Measurements from ENCODE around the gene TRAPPC6A. TPM values are rescaled to one million over a fixed set of nuclear protein-coding genes. Genes with fewer than 3 reads are reported as not detected.

TRAPPC6A gene
- total RNA-seq (37.9 TPM), polyA plus RNA-seq (61.4 TPM)
- long read RNA-seq, donor 1, partial matches to known transcripts, result 0 of 2 reads
- long read RNA-seq, donor 1, other reads (novel, unspliced or antisense), result 0 of 2 reads
- long read RNA-seq, donor 2, transcript TRAPPC6A-202 (6 exons, 758 nt), result major isoform, 24 of 43 reads
- long read RNA-seq, donor 2, transcript TRAPPC6A-201 (6 exons, 805 nt), result minor isoform, 14 of 43 reads
- long read RNA-seq, donor 2, partial matches to known transcripts, result 0 of 43 reads
- long read RNA-seq, donor 2, other reads (novel, unspliced or antisense), result 0 of 43 reads
- long read RNA-seq, donor 3, transcript TRAPPC6A-204 (5 exons, 695 nt), result minor isoform, 5 of 45 reads
- long read RNA-seq, donor 3, transcript TRAPPC6A-205 (5 exons, 514 nt), result minor isoform, 7 of 45 reads
- long read RNA-seq, donor 3, transcript TRAPPC6A-202 (6 exons, 758 nt), result major isoform, 17 of 45 reads
- long read RNA-seq, donor 3, transcript TRAPPC6A-201 (6 exons, 805 nt), result minor isoform, 15 of 45 reads
- long read RNA-seq, donor 3, partial matches to known transcripts, result 0 of 45 reads
- long read RNA-seq, donor 3, other reads (novel, unspliced or antisense), result 0 of 45 reads
- long read RNA-seq, donor 4, transcript TRAPPC6A-201 (6 exons, 805 nt), result minor isoform, 5 of 13 reads
- long read RNA-seq, donor 4, transcript TRAPPC6A-202 (6 exons, 758 nt), result major isoform, 6 of 13 reads
- long read RNA-seq, donor 4, partial matches to known transcripts, result 0 of 13 reads
- long read RNA-seq, donor 4, other reads (novel, unspliced or antisense), result 0 of 13 reads
- long read RNA-seq, donor 5, transcript TRAPPC6A-204 (5 exons, 695 nt), result minor isoform, 7 of 37 reads
- long read RNA-seq, donor 5, transcript TRAPPC6A-202 (6 exons, 758 nt), result minor isoform, 13 of 37 reads
- long read RNA-seq, donor 5, transcript TRAPPC6A-201 (6 exons, 805 nt), result major isoform, 15 of 37 reads
- long read RNA-seq, donor 5, partial matches to known transcripts, result 0 of 37 reads
- long read RNA-seq, donor 5, other reads (novel, unspliced or antisense), result 0 of 37 reads
- long read RNA-seq, donor 6, transcript TRAPPC6A-201 (6 exons, 805 nt), result major isoform, 13 of 25 reads
- long read RNA-seq, donor 6, transcript TRAPPC6A-202 (6 exons, 758 nt), result minor isoform, 9 of 25 reads
- long read RNA-seq, donor 6, partial matches to known transcripts, result 0 of 25 reads
- long read RNA-seq, donor 6, other reads (novel, unspliced or antisense), result 0 of 25 reads
- long read RNA-seq, donor 7, transcript TRAPPC6A-202 (6 exons, 758 nt), result major isoform, 12 of 23 reads
- long read RNA-seq, donor 7, transcript TRAPPC6A-201 (6 exons, 805 nt), result minor isoform, 10 of 23 reads
- long read RNA-seq, donor 7, partial matches to known transcripts, result 0 of 23 reads
- long read RNA-seq, donor 7, other reads (novel, unspliced or antisense), result 0 of 23 reads
- long read RNA-seq, donor 8, transcript TRAPPC6A-202 (6 exons, 758 nt), result major isoform, 5 of 10 reads
- long read RNA-seq, donor 8, partial matches to known transcripts, result 0 of 10 reads
- long read RNA-seq, donor 8, other reads (novel, unspliced or antisense), result 0 of 10 reads
- long read RNA-seq, donor 9, transcript TRAPPC6A-202 (6 exons, 758 nt), result major isoform, 7 of 12 reads
- long read RNA-seq, donor 9, partial matches to known transcripts, result 0 of 12 reads
- long read RNA-seq, donor 9, other reads (novel, unspliced or antisense), result 0 of 12 reads
- long read RNA-seq, donor 10, transcript TRAPPC6A-201 (6 exons, 805 nt), result major isoform, 11 of 21 reads
- long read RNA-seq, donor 10, partial matches to known transcripts, result 0 of 21 reads
- long read RNA-seq, donor 10, other reads (novel, unspliced or antisense), result 0 of 21 reads

GRCh38 chr19:45177817-45178261 lies at the start of gene TRAPPC6A:
Gene TRAPPC6A, minus strand, starts transcription at chr19:45178237. Its CDS starts 19 bp downstream, at chr19:45178218.
- H3K36me3 ChIP-seq (ENCODE audit: control insufficient read depth in 2 of 2, insufficient read depth in 2 of 2, low read length in 1 of 2), result peaks cover 3 to 5% of the 10 kb centered on the region in 2 donors
- WGBS, result under 1% methylated on average over 36 of the region's 36 CpGs
- no peak for DNase-seq (ENCODE audit: low read depth in 6 of 9, low spot score in 9 of 9)
- H3K27me3 ChIP-seq (ENCODE audit: control insufficient read depth in 2 of 2, insufficient read depth in 1 of 2, low read length in 1 of 2), result peaks cover 0 to 2% of the 10 kb centered on the region in 2 donors
- H3K4me1 ChIP-seq (ENCODE audit: control insufficient read depth in 2 of 2, insufficient read depth in 2 of 2, low read length in 2 of 2), result peaks cover 21 to 33% of the 10 kb centered on the region in 2 donors
- H3K4me3 ChIP-seq (ENCODE audit: low read length in 2 of 2), result peak within 1 kb of the TSS; percentile 76 to 89
- peak within 1 kb of the TSS; percentile 89 to 90 for H3K27ac ChIP-seq (ENCODE audit: low read depth in 1 of 2, low read length in 1 of 2)
- H3K9me3 ChIP-seq (ENCODE audit: control insufficient read depth in 2 of 2, insufficient read depth in 1 of 2, low read length in 1 of 2), result peaks cover 0 to 3% of the 10 kb centered on the region in 2 donors

GRCh38 chr19:45224645-45225044 lies 46.6 kb upstream of the TRAPPC6A start:
- Histone ChIP-seq H3K36me3 (ENCODE audit: control insufficient read depth in 2 of 2, insufficient read depth in 2 of 2, low read length in 1 of 2) (no peaks in the 10 kb centered on the region), H3K9me3 (ENCODE audit: control insufficient read depth in 2 of 2, insufficient read depth in 1 of 2, low read length in 1 of 2) (no peaks in the 10 kb centered on the region), H3K4me1 (ENCODE audit: control insufficient read depth in 2 of 2, insufficient read depth in 2 of 2, low read length in 2 of 2) (no peaks in the 10 kb centered on the region), H3K4me3 (ENCODE audit: low read length in 2 of 2) (no peak overlapping the region), H3K27me3 (ENCODE audit: control insufficient read depth in 2 of 2, insufficient read depth in 1 of 2, low read length in 1 of 2) (peaks cover under 1 to 19% of the 10 kb centered on the region in 2 donors), H3K27ac (ENCODE audit: low read depth in 1 of 2, low read length in 1 of 2) (no peak overlapping the region)
- DNase-seq (ENCODE audit: low read depth in 6 of 9, low spot score in 9 of 9), result no peak
- WGBS, result 85% methylated on average over 11 of the region's 11 CpGs

DNA sequence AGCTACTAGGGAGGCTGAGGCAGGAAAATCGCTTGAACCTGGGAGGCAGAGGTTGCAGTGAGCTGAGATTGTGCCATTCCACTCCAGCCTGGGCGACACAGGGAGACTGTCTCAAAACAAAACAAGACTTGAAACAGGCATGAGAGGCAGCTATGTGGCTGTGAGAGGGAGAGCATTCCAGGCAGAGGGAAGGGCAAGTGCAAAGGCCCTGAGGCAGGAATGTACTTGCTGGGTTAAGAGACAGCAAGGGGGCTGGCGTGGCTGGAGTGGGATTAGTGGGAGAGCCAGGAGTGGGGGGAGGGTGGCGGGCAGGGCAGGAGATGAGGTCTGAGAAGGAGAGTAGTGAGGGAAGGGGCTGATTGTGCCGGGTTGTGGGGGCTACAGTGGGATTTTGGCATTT lies 45.8 kb upstream of the TRAPPC6A start:
- Histone ChIP-seq H3K4me3 (ENCODE audit: low read length in 2 of 2) (no peak overlapping the region), H3K27me3 (ENCODE audit: control insufficient read depth in 2 of 2, insufficient read depth in 1 of 2, low read length in 1 of 2) (peaks cover 3 to 26% of the 10 kb centered on the region in 2 donors), H3K9me3 (ENCODE audit: control insufficient read depth in 2 of 2, insufficient read depth in 1 of 2, low read length in 1 of 2) (no peaks in the 10 kb centered on the region), H3K4me1 (ENCODE audit: control insufficient read depth in 2 of 2, insufficient read depth in 2 of 2, low read length in 2 of 2) (no peaks in the 10 kb centered on the region), H3K36me3 (ENCODE audit: control insufficient read depth in 2 of 2, insufficient read depth in 2 of 2, low read length in 1 of 2) (no peaks in the 10 kb centered on the region), H3K27ac (ENCODE audit: low read depth in 1 of 2, low read length in 1 of 2) (no peak overlapping the region)
- DNase-seq (ENCODE audit: low read depth in 6 of 9, low spot score in 9 of 9), result no peak
- WGBS, result 85% methylated on average over 5 of the region's 5 CpGs

DNA sequence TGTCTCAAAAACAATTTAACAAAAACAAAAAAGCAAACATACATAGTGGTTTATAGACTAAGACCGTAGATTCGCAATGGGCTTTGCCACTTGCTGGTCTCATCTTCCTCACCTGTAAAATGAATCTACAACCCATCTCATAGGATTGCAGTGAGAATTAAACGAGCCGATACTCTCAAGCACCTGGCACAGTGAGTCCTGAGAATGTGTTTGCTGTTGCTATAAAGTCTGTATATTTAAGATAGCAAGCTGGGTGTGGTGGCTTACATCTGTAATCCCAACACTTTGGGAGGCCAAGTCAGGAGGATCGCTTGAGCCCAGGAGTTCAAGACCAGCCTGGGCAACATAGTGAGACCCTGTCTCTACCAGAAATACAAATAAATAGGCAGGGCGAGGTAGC lies 44.7 kb upstream of the TRAPPC6A start:
- H3K36me3 ChIP-seq (ENCODE audit: control insufficient read depth in 2 of 2, insufficient read depth in 2 of 2, low read length in 1 of 2), result no peaks in the 10 kb centered on the region
- DNase-seq (ENCODE audit: low read depth in 6 of 9, low spot score in 9 of 9), result no peak
- WGBS, result 98% methylated on average over 6 of the region's 6 CpGs
- H3K4me3 ChIP-seq (ENCODE audit: low read length in 2 of 2), result no peak overlapping the region
- H3K9me3 ChIP-seq (ENCODE audit: control insufficient read depth in 2 of 2, insufficient read depth in 1 of 2, low read length in 1 of 2), result no peaks in the 10 kb centered on the region
- no peaks in the 10 kb centered on the region for H3K4me1 ChIP-seq (ENCODE audit: control insufficient read depth in 2 of 2, insufficient read depth in 2 of 2, low read length in 2 of 2)
- peaks cover 10 to 38% of the 10 kb centered on the region in 2 donors for H3K27me3 ChIP-seq (ENCODE audit: control insufficient read depth in 2 of 2, insufficient read depth in 1 of 2, low read length in 1 of 2)
- H3K27ac ChIP-seq (ENCODE audit: low read depth in 1 of 2, low read length in 1 of 2), result no peak overlapping the region

GRCh38 chr19:45218911-45219743 lies 41.1 kb upstream of the TRAPPC6A start:
- H3K27me3 ChIP-seq (ENCODE audit: control insufficient read depth in 2 of 2, insufficient read depth in 1 of 2, low read length in 1 of 2), result peaks cover 37 to 70% of the 10 kb centered on the region in 2 donors
- 85% methylated on average over 18 of the region's 18 CpGs for WGBS
- no peaks in the 10 kb centered on the region for H3K36me3 ChIP-seq (ENCODE audit: control insufficient read depth in 2 of 2, insufficient read depth in 2 of 2, low read length in 1 of 2)
- no peaks in the 10 kb centered on the region for H3K9me3 ChIP-seq (ENCODE audit: control insufficient read depth in 2 of 2, insufficient read depth in 1 of 2, low read length in 1 of 2)
- H3K4me1 ChIP-seq (ENCODE audit: control insufficient read depth in 2 of 2, insufficient read depth in 2 of 2, low read length in 2 of 2), result no peaks in the 10 kb centered on the region
- DNase-seq (ENCODE audit: low read depth in 6 of 9, low spot score in 9 of 9), result no peak
- no peak overlapping the region for H3K4me3 ChIP-seq (ENCODE audit: low read length in 2 of 2)
- no peak overlapping the region for H3K27ac ChIP-seq (ENCODE audit: low read depth in 1 of 2, low read length in 1 of 2)

GRCh38 chr19:45218426-45218825 lies 40.4 kb upstream of the TRAPPC6A start:
- Histone ChIP-seq H3K27me3 (ENCODE audit: control insufficient read depth in 2 of 2, insufficient read depth in 1 of 2, low read length in 1 of 2) (peaks cover 37 to 77% of the 10 kb centered on the region in 2 donors), H3K4me1 (ENCODE audit: control insufficient read depth in 2 of 2, insufficient read depth in 2 of 2, low read length in 2 of 2) (no peaks in the 10 kb centered on the region), H3K27ac (ENCODE audit: low read depth in 1 of 2, low read length in 1 of 2) (no peak overlapping the region), H3K4me3 (ENCODE audit: low read length in 2 of 2) (no peak overlapping the region), H3K9me3 (ENCODE audit: control insufficient read depth in 2 of 2, insufficient read depth in 1 of 2, low read length in 1 of 2) (no peaks in the 10 kb centered on the region), H3K36me3 (ENCODE audit: control insufficient read depth in 2 of 2, insufficient read depth in 2 of 2, low read length in 1 of 2) (no peaks in the 10 kb centered on the region)
- WGBS, result 69% methylated on average over 4 of the region's 4 CpGs
- no peak for DNase-seq (ENCODE audit: low read depth in 6 of 9, low spot score in 9 of 9)

DNA sequence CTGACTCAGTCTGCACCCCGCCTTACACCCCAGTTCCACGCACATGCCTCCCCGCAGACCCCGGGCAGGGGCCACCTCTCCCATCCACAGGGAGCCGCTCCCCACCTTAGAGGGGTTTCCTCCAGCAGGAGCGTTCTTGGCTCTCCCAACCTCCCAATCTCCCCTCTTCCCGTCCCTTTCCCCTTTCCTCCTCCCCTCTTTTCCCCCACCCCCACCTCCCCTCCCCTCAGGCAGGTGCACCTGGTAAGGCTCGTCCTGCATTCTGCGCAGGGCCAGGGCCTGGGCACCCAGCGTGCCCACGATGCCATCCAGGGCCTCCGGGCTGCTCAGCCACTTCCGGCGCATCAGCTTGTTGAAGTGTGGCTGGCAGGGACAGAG lies 39.9 kb upstream of the TRAPPC6A start:
- no peak overlapping the region for H3K4me3 ChIP-seq (ENCODE audit: low read length in 2 of 2)
- peaks cover 37 to 82% of the 10 kb centered on the region in 2 donors for H3K27me3 ChIP-seq (ENCODE audit: control insufficient read depth in 2 of 2, insufficient read depth in 1 of 2, low read length in 1 of 2)
- H3K4me1 ChIP-seq (ENCODE audit: control insufficient read depth in 2 of 2, insufficient read depth in 2 of 2, low read length in 2 of 2), result no peaks in the 10 kb centered on the region
- H3K9me3 ChIP-seq (ENCODE audit: control insufficient read depth in 2 of 2, insufficient read depth in 1 of 2, low read length in 1 of 2), result no peaks in the 10 kb centered on the region
- no peak overlapping the region for H3K27ac ChIP-seq (ENCODE audit: low read depth in 1 of 2, low read length in 1 of 2)
- 78% methylated on average over 14 of the region's 14 CpGs for WGBS
- H3K36me3 ChIP-seq (ENCODE audit: control insufficient read depth in 2 of 2, insufficient read depth in 2 of 2, low read length in 1 of 2), result no peaks in the 10 kb centered on the region
- no peak for DNase-seq (ENCODE audit: low read depth in 6 of 9, low spot score in 9 of 9)
